GM21526 (cell line): Measurements from ENCODE around the gene FIP1L1.
"Not testable (repeated sequence)": the region's sequence is repeated elsewhere in the genome, so short reads cannot be mapped to it uniquely, and the experiment has no call there.

ENCODE experiments used
- ATAC-seq: cut with Tn5 transposase; IDR thresholded peaks from one replicate; pipeline ENCODE4 v1.9.1; 2021; ENCODE audit warnings: moderate library complexity; ENCODE audit not compliant: unreplicated experiment, low FRiP score

FIP1L1 gene, protein sequence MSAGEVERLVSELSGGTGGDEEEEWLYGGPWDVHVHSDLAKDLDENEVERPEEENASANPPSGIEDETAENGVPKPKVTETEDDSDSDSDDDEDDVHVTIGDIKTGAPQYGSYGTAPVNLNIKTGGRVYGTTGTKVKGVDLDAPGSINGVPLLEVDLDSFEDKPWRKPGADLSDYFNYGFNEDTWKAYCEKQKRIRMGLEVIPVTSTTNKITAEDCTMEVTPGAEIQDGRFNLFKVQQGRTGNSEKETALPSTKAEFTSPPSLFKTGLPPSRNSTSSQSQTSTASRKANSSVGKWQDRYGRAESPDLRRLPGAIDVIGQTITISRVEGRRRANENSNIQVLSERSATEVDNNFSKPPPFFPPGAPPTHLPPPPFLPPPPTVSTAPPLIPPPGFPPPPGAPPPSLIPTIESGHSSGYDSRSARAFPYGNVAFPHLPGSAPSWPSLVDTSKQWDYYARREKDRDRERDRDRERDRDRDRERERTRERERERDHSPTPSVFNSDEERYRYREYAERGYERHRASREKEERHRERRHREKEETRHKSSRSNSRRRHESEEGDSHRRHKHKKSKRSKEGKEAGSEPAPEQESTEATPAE

DNA sequence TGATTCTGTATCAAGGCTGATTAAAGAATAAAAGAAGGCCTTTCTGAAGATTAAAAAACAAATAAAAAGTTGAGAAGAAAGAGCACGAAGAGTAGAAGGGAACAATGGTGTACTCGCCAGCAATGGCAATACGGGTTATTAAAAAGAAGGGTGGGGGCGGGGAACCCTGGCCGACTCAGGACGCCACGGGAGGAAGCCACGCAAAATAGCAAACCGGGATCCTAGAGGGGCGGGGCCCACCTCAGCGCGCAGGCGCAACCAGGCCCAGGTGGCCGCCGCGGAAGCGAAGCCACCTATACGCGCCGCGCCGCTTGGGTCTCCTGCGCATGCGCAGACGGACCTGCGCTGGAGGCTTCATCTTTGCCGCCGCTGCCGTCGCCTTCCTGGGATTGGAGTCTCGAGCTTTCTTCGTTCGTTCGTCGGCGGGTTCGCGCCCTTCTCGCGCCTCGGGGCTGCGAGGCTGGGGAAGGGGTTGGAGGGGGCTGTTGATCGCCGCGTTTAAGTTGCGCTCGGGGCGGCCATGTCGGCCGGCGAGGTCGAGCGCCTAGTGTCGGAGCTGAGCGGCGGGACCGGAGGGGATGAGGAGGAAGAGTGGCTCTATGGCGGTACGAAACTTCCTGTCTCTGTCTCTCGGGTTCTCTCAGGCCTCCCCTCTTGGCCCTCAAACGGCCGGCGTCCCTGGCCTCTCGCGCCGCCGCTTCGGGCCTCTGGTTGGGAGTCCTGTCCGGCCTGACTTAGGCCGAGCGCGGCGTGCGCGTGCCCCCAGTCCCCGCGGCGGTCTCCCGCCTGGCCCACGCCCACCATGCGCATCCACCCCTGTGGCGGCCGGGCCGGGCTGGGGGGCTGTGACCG, at the start of gene FIP1L1:
TSS of gene FIP1L1 (plus strand) at position 323 of the 852 bp plus-strand sequence. CDS start at position 521, 198 bp downstream.
- ATAC-seq: peak; percentile 89

GRCh38 chr4:53334916-53335315, 42.5 kb upstream of the FIP1L1 start:
- not testable (repeated sequence) for ATAC-seq

DNA sequence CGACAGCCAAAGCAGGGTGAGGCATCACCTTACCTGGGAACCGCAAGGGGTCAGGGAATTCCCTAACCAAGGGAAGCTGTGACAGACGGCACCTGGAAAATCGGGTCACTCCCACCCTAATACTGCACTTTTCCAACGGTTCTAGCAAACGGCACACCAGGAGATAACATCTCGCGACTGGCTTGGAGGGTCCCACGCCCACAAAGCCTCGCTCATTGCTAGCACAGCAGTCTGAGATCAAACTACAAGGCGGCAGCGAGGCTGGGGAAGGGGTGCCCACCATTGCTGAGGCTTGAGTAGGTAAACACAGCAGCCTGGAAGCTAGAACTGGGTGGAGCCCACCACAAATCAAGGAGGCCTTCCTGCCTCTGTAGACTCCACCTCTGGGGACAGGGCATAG, 37.3 kb upstream of the FIP1L1 start:
- ATAC-seq: not testable (repeated sequence)

DNA sequence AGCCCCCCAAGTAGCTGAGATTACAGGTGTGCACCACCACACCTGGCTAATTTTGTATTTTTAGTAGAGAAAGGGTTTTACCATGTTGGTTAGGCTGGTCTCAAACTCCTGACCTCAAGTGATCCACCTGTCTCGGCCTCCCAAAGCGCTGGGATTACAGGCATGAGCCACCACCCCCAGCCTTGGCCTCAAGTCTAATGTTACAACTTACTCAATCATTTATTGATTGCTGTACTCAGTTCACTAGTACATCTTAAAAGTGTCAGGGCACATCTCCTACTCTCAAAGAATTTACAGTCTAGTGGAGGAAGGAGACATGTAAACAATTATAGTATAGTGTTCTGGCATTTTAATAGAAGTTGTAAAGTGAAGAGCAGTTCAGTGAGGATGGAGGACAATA, 31.0 kb upstream of the FIP1L1 start:
- not testable (repeated sequence) for ATAC-seq

DNA sequence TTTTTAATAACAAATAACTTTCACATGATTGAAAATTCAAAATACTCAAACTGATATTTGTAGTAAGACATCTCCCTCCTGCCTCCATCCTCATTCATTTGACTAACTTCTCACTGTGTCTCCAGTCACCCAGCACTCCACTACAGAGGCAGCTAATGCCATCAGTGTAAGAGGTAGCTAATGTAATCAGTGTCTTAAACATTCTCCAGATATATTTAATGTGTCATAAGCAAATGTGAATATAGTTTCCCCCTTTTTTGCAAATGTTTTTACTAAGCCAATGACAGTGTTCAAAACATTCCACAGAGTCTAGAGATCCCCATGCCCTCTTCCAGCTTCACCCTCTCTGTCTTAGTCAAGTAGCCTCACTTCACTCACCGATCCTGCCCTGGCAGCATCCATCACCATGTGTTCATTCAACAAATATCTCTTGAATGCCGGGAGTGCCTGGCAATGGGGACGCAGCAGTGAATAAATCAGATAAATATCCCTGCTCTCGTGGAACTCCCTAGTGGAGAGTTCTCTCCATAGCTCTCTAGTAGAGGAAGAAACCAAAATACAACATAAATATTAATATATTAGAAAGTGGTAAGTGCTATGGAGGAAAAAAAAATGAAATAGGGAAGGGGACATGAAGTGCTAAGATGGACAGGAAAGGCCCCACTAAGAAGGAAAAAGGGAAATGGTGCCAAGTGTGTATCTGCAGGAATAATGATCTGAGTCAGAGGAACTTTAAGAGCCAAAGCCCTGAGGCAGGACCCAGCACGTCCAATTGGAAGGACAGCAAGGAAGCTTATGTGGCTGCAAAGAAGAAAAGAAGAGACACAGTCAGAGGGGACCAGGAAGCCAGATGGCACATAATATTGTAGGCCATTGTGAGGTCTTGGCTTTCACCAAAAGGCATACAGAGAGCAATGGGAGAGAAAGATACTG, 30.3 kb upstream of the FIP1L1 start:
- ATAC-seq: no peak

DNA sequence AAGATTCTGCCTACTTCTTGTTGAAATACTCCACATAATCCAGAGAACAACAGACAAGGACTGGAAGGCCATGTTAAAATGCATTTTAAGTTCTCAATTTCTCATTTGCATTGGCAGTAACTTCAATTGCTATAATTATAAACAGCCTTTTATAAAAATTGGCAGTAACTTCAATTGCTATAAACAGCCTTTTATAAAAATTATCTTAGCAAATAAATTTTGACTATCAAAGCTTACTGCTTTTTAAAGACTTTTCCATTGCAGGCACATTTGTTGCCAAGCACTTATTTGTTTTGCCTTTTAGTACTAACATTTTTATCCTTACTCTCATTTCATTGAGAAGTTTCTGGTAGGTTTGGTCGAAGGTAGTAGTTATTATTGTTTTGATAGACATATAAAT, 29.4 kb upstream of the FIP1L1 start:
- no peak for ATAC-seq

- no peak for ATAC-seq
Observed at GRCh38 chr4:53349091-53349491, 28.4 kb upstream of the FIP1L1 start.

GRCh38 chr4:53354012-53354722, 23.3 kb upstream of the FIP1L1 start:
- ATAC-seq: no peak

- no peak for ATAC-seq
Observed at GRCh38 chr4:53355930-53356521, 21.4 kb upstream of the FIP1L1 start.

DNA sequence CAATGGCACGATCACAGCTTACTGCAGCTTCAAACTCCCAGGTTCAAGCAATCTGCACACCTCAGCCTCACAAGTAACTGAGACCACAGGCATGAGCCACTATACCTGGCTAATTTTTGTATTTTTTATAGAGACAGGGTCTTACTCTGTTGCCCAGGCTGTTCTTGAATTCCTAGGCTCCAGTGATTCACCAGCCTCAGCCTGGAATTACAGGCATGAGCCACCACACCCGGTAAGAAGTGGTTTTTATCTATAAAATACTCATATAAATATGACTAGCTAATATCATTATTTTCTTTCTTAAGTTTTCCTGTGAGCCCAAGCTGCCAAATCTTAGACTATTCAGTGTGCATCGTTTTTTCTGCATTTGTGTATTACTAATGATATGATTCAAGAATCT, 16.0 kb upstream of the FIP1L1 start:
- ATAC-seq: no peak

GRCh38 chr4:53362093-53362492, 15.3 kb upstream of the FIP1L1 start:
- ATAC-seq: no peak

- ATAC-seq: no peak
Observed at GRCh38 chr4:53364624-53365023, 12.8 kb upstream of the FIP1L1 start.

DNA sequence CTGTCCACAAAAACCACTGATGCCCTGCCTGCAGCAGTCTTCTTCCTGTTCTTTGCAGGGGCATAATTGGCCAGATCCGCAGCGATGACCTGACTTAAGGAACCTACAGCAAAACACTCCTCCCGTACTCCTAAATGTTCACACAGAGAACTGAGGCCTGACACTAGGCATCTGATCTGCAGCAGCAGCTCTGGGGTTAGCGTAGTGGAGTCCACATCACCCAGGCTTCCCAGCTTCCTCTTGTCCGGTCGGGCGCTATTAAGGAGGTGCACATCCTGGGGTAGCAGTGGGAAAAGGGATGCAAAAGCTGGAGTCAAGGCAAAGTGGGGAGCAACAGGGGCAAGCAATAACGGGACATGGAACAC, 12.3 kb upstream of the FIP1L1 start:
- peak; percentile 17 for ATAC-seq

- ATAC-seq: peak; percentile 94
Observed at GRCh38 chr4:53365486-53366300, 11.7 kb upstream of the FIP1L1 start, which contains the start of gene SCFD2. Gene SCFD2 (minus strand): TSS chr4:53366061.

- no peak for ATAC-seq
Observed at GRCh38 chr4:53366301-53366716, 11.1 kb upstream of the FIP1L1 start.

GRCh38 chr4:53367721-53368120, 9.7 kb upstream of the FIP1L1 start:
- no peak for ATAC-seq

GRCh38 chr4:53371049-53371448, 6.4 kb upstream of the FIP1L1 start:
- no peak for ATAC-seq

- no peak for ATAC-seq
Observed at GRCh38 chr4:53371843-53372521, 5.5 kb upstream of the FIP1L1 start.
